PC-3 (cell line): ENCODE data around the gene PREX1. TPM values are rescaled to one million over a fixed set of nuclear protein-coding genes. Genes with fewer than 3 reads are reported as not detected.

Experiments
- ATAC-seq: fragments of 200-7000 bp; cut with Tn5 transposase; 2 replicates; pipeline ENCODE4 v1.9.1; 2020; ENCODE audit warnings: mild to moderate bottlenecking, moderate library complexity
- BruUV-seq: library from RNA; stranded (reverse); fragments of 400-500 nt; replicated peaks from 2 replicates; lab custom pipeline; 2021; lab: Mats Ljungman, UMichigan
- CTCF ChIA-PET: fragments of 300-600 bp; sonication (Branson Sonifier 250); formaldehyde crosslinking; loops from one replicate; lab custom pipeline; 2022; ENCODE audit warnings: antibody characterized with exemption; lab: Charles Lee
- POLR2A ChIA-PET: fragments of 300-600 bp; sonication (Branson Sonifier 250); formaldehyde crosslinking; loops from one replicate; lab custom pipeline; 2022; ENCODE audit warnings: antibody characterized with exemption; ENCODE audit not compliant: unreplicated experiment; lab: Charles Lee
- DNase-seq: peaks from one replicate; pipeline ENCODE4 v3.0.0-alpha.2; 2015
- H2AFZ ChIP-seq: fragments of 300-600 bp; sonication (generic); 2 replicates; pipeline ENCODE4 v1.6.0; 2016; ENCODE audit warnings: antibody characterized with exemption, low read length
- H3F3A ChIP-seq: fragments of 300-600 bp; sonication (generic); one replicate; pipeline ENCODE4 v1.6.0; 2017; ENCODE audit warnings: antibody characterized with exemption, low read length, control low read depth, mild to moderate bottlenecking; ENCODE audit not compliant: unreplicated experiment
- H3K27ac ChIP-seq: fragments of 300-600 bp; sonication (generic); 2 replicates; pipeline ENCODE4 v1.5.1; 2016; ENCODE audit warnings: mild to moderate bottlenecking, low read length
- H3K27me3 ChIP-seq: fragments of 300-600 bp; sonication (generic); 2 replicates; pipeline ENCODE4 v1.6.1; 2016; ENCODE audit warnings: low read length, mixed read lengths
- H3K36me3 ChIP-seq: fragments of 300-600 bp; sonication (generic); 2 replicates; pipeline ENCODE4 v1.6.1; 2016; ENCODE audit warnings: low read depth, mixed run types, low read length, mixed read lengths
- H3K4me1 ChIP-seq: fragments of 300-600 bp; sonication (generic); 2 replicates; pipeline ENCODE4 v1.5.1; 2016; ENCODE audit warnings: low read length; ENCODE audit not compliant: insufficient read depth
- H3K4me2 ChIP-seq: fragments of 300-600 bp; sonication (generic); 2 replicates; pipeline ENCODE4 v1.6.0; 2016; ENCODE audit warnings: low read length
- H3K4me3 ChIP-seq: fragments of 300-600 bp; sonication (generic); 2 replicates; pipeline ENCODE4 v1.5.1; 2016; ENCODE audit warnings: mild to moderate bottlenecking, low read length, mixed read lengths
- H3K79me2 ChIP-seq: fragments of 300-600 bp; sonication (generic); 2 replicates; pipeline ENCODE4 v1.6.1; 2017; ENCODE audit warnings: low read length, mixed read lengths
- H3K9ac ChIP-seq: fragments of 300-600 bp; sonication (generic); 2 replicates; pipeline ENCODE4 v1.6.0; 2016; ENCODE audit warnings: mild to moderate bottlenecking, low read length
- H3K9me2 ChIP-seq: fragments of 300-600 bp; sonication (generic); replicated peaks from 2 replicates; pipeline ENCODE4 v1.6.1; 2016; ENCODE audit warnings: mixed run types, low read length, mixed read lengths
- H3K9me3 ChIP-seq: fragments of 300-600 bp; sonication (generic); 2 replicates; pipeline ENCODE4 v1.6.1; 2016; ENCODE audit warnings: low read length, mixed read lengths
- H4K20me1 ChIP-seq: fragments of 300-600 bp; sonication (generic); 2 replicates; pipeline ENCODE4 v1.6.1; 2016; ENCODE audit warnings: low read length, mixed read lengths
- EZH2 ChIP-seq: fragments of 300-600 bp; sonication (generic); IDR thresholded peaks from one replicate; pipeline ENCODE4 v1.6.1; 2017; ENCODE audit warnings: antibody characterized with exemption, mild to moderate bottlenecking, low read length; ENCODE audit not compliant: unreplicated experiment
- EZH2phosphoT487 ChIP-seq: fragments of 300-600 bp; sonication (generic); IDR thresholded peaks from 2 replicates; pipeline ENCODE4 v1.6.1; 2018; ENCODE audit warnings: mild to moderate bottlenecking, antibody characterized with exemption, low read length, borderline replicate concordance
- intact Hi-C: fragments of 100-400 bp; cut with micrococcal nuclease; formaldehyde crosslinking; loops from 2 replicates; pipeline ENCODE4 v1.9.0; 2023
- total RNA-seq: library from RNA; depleted of rRNA; stranded (reverse); fragments of >200 nt; gene quantifications from 2 replicates; pipeline ENCODE4 v1.2.3, GENCODE V29; 2014
- TF ChIP-seq, protein P1 (sequence below): fragments of 300-600 bp; sonication (generic); conservative IDR thresholded peaks from 2 replicates; pipeline ENCODE4 v1.5.1; 2017; ENCODE audit warnings: antibody characterized with exemption, low read depth, mild to moderate bottlenecking, low read length

PREX1 gene
- total RNA-seq, 1 experiment from 2014 or later = 22.1 TPM

- DNase-seq (no peak), ATAC-seq (no peak)
- H3K9me2 ChIP-seq = no peaks in the 10 kb centered on the region
- H3K9me3 ChIP-seq = no peaks in the 10 kb centered on the region
- no peak overlapping the region for H3K4me2 ChIP-seq
- H2AFZ ChIP-seq = no peak overlapping the region
- no peaks in the 10 kb centered on the region for H4K20me1 ChIP-seq
- CTCF ChIA-PET = no interaction called here
- intact Hi-C loops = no loop called here
- no peaks in the 10 kb centered on the region for H3K36me3 ChIP-seq
- H3K4me3 ChIP-seq = no peak overlapping the region
- H3K9ac ChIP-seq = no peak overlapping the region
- H3K79me2 ChIP-seq = no peaks in the 10 kb centered on the region
- H3F3A ChIP-seq = no peaks in the 10 kb centered on the region
- POLR2A ChIA-PET = no interaction called here
- H3K4me1 ChIP-seq = no peaks in the 10 kb centered on the region
- TF ChIP-seq EZH2phosphoT487 (no peak), EZH2 (no peak)
- TF ChIP-seq, protein P1, sequence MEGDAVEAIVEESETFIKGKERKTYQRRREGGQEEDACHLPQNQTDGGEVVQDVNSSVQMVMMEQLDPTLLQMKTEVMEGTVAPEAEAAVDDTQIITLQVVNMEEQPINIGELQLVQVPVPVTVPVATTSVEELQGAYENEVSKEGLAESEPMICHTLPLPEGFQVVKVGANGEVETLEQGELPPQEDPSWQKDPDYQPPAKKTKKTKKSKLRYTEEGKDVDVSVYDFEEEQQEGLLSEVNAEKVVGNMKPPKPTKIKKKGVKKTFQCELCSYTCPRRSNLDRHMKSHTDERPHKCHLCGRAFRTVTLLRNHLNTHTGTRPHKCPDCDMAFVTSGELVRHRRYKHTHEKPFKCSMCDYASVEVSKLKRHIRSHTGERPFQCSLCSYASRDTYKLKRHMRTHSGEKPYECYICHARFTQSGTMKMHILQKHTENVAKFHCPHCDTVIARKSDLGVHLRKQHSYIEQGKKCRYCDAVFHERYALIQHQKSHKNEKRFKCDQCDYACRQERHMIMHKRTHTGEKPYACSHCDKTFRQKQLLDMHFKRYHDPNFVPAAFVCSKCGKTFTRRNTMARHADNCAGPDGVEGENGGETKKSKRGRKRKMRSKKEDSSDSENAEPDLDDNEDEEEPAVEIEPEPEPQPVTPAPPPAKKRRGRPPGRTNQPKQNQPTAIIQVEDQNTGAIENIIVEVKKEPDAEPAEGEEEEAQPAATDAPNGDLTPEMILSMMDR = no peak
- no peaks in the 10 kb centered on the region for H3K27me3 ChIP-seq
- H3K27ac ChIP-seq = no peak overlapping the region
- no TSS peak for BruUV-seq
Observed at GRCh38 chr20:48703511-48704219, 124.1 kb downstream of the PREX1 start.

- Histone ChIP-seq H2AFZ (no peak overlapping the region), H3K9ac (no peak overlapping the region), H3K4me1 (peaks cover 3% of the 10 kb centered on the region), H4K20me1 (no peaks in the 10 kb centered on the region), H3K27me3 (no peaks in the 10 kb centered on the region), H3K4me3 (no peak overlapping the region), H3K36me3 (no peaks in the 10 kb centered on the region), H3K79me2 (no peaks in the 10 kb centered on the region), H3K9me2 (no peaks in the 10 kb centered on the region), H3K4me2 (no peak overlapping the region), H3F3A (no peaks in the 10 kb centered on the region), H3K27ac (no peak overlapping the region), H3K9me3 (no peaks in the 10 kb centered on the region)
- DNase-seq (no peak), ATAC-seq (no peak)
- TF ChIP-seq, protein P1 = no peak
- no peak for TF ChIP-seq EZH2phosphoT487
- no peak for TF ChIP-seq EZH2
- CTCF ChIA-PET = no interaction called here
- BruUV-seq = no TSS peak
- intact Hi-C loops = no loop called here
- POLR2A ChIA-PET = no interaction called here
Observed at GRCh38 chr20:48703107-48703506, 124.7 kb downstream of the PREX1 start.

DNA sequence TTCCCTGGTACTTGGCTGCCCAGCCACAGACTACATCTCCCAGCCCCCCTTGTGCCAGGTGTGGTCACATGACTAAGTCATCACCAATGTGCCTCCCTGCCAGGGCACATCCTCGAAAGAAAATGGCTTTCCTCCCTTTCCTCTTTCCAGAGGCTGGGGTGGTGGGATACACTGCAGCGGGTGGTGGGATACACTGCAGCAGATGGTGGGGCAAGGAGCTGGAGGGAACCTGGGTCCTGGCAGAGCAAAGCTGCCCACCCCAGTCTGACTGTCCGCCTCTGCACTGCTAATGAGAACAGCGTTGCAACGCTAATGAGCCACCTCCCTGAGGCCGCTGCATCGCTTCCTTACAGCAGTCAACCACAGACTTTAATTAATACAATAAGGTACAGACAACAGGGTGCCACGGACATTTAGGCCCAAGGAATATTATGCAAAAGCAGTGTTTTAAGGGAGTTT lies 125.3 kb downstream of the PREX1 start:
- H3K79me2 ChIP-seq = no peaks in the 10 kb centered on the region
- H2AFZ ChIP-seq = no peak overlapping the region
- no peaks in the 10 kb centered on the region for H3F3A ChIP-seq
- H3K4me1 ChIP-seq = peaks cover 9% of the 10 kb centered on the region
- no peaks in the 10 kb centered on the region for H4K20me1 ChIP-seq
- no peaks in the 10 kb centered on the region for H3K27me3 ChIP-seq
- no peaks in the 10 kb centered on the region for H3K9me3 ChIP-seq
- TF ChIP-seq, protein P1 = no peak
- TF ChIP-seq EZH2 = no peak
- TF ChIP-seq EZH2phosphoT487 = no peak
- ATAC-seq = no peak
- intact Hi-C loops = no loop called here
- BruUV-seq = no TSS peak
- DNase-seq = no peak
- H3K27ac ChIP-seq = no peak overlapping the region
- no peak overlapping the region for H3K9ac ChIP-seq
- CTCF ChIA-PET = no interaction called here
- H3K9me2 ChIP-seq = no peaks in the 10 kb centered on the region
- no peak overlapping the region for H3K4me3 ChIP-seq
- POLR2A ChIA-PET = no interaction called here
- no peak overlapping the region for H3K4me2 ChIP-seq
- H3K36me3 ChIP-seq = no peaks in the 10 kb centered on the region
